Aorta (tissue), 5 donors: ENCODE data around the gene NTRK3. TPM values are rescaled to one million over a fixed set of nuclear protein-coding genes. Genes with fewer than 3 reads are reported as not detected.
"Not testable (repeated sequence)": the region's sequence is repeated elsewhere in the genome, so short reads cannot be mapped to it uniquely, and the experiment has no call there.

Experiments
- ATAC-seq: fragments of 200-7000 bp; cut with Tn5 transposase; one replicate; pipeline ENCODE4 v1.9.1; 2022; ENCODE audit warnings: moderate library complexity; ENCODE audit not compliant: low FRiP score
- DNase-seq, 2 donors: peaks; one replicate each; pipeline ENCODE4 v3.0.0-alpha.2; 2020
- H3K27ac ChIP-seq, 2 donors: one replicate each; pipeline ENCODE4 v1.5.1; 2013; ENCODE audit warnings: low read length in 2 of 2, mild to moderate bottlenecking in 2 of 2, moderate library complexity in 2 of 2, control low read depth in 1 of 2, inconsistent platforms in 1 of 2, low read depth in 1 of 2
- H3K27me3 ChIP-seq, 2 donors: one replicate each; pipeline ENCODE4 v1.6.1; 2013; ENCODE audit warnings: control low read depth in 1 of 2, low read length in 1 of 2, mild to moderate bottlenecking in 1 of 2, moderate library complexity in 1 of 2; ENCODE audit not compliant: insufficient read depth in 2 of 2, control insufficient read depth in 1 of 2
- H3K36me3 ChIP-seq, 2 donors: one replicate each; pipeline ENCODE4 v1.6.1; 2013; ENCODE audit warnings: control low read depth in 1 of 2, low read length in 1 of 2, mild to moderate bottlenecking in 1 of 2; ENCODE audit not compliant: insufficient read depth in 2 of 2, control insufficient read depth in 1 of 2
- H3K4me1 ChIP-seq, 2 donors: one replicate each; pipeline ENCODE4 v1.6.1; 2013; ENCODE audit warnings: low read length in 2 of 2, control low read depth in 1 of 2, mild to moderate bottlenecking in 1 of 2, moderate library complexity in 1 of 2; ENCODE audit not compliant: insufficient read depth in 2 of 2, control insufficient read depth in 1 of 2
- H3K4me3 ChIP-seq, 2 donors: one replicate each; pipeline ENCODE4 v1.5.1; 2013; ENCODE audit warnings: low read length in 2 of 2, control low read depth in 1 of 2, mild to moderate bottlenecking in 1 of 2
- H3K9me3 ChIP-seq: one replicate; pipeline ENCODE4 v1.6.1; 2013; ENCODE audit warnings: mild to moderate bottlenecking, low read length; ENCODE audit not compliant: control insufficient read depth
- WGBS, 2 donors: extraction: QIAGEN DNeasy Blood & Tissue Kit; methylation state at CpG; one replicate each; pipeline ENCODE4 v1.1.7; 2013; 5-methylcytosine and 5-hydroxymethylcytosine counted together
- intact Hi-C, 2 donors: fragments of 100-400 bp; cut with DNase I; formaldehyde crosslinking; loops; one replicate each; pipeline versions ENCODE4 v1.14.2 to v1.15.0; 2022
- polyA plus RNA-seq, 2 donors: library from polyadenylated mRNA; stranded (reverse); fragments of 200-250 nt; gene quantifications; one replicate each; pipeline ENCODE4 v1.2.3, GENCODE V29; 2013
- total RNA-seq, 2 donors: library from RNA; stranded (reverse); fragmentation: NEBNext Ultra II Directional; extraction: Animal tissue kit (Norgen Biotek cat#: 25700); gene quantifications; one replicate each; pipeline ENCODE4 v1.2.1, GENCODE V29; 2021
- donor health status: healthy with polysubstance abuse.
- donor health status: Bipolar disorder and iron deficiency.
- donor health status: DM: no; HTN: no; CAD: no.
- donor health status: DM: no; HTN: no; CAD: no.
- donor health status: DM: yes; HTN: yes; CAD: no.

NTRK3 gene
- total and polyA plus RNA-seq, 4 donors: 8.9 to 84.0 (median 79.6) TPM

GRCh38 chr15:88072598-88073390 is 183.7 kb downstream of the NTRK3 start:
- no peaks in the 10 kb centered on the region for H3K9me3 ChIP-seq
- DNase-seq: no peak
- WGBS, 2 donors: 45 to 46% methylated on average over 6 of the region's 6 CpGs
- no peaks in the 10 kb centered on the region for H3K4me1 ChIP-seq
- no peak for ATAC-seq
- H3K4me3 ChIP-seq: no peak overlapping the region
- no peaks in the 10 kb centered on the region for H3K36me3 ChIP-seq
- H3K27ac ChIP-seq: peak overlapping the region in 1 of 2 donors; percentile 29
- intact Hi-C loops: no loop called here
- H3K27me3 ChIP-seq: no peaks in the 10 kb centered on the region

DNA sequence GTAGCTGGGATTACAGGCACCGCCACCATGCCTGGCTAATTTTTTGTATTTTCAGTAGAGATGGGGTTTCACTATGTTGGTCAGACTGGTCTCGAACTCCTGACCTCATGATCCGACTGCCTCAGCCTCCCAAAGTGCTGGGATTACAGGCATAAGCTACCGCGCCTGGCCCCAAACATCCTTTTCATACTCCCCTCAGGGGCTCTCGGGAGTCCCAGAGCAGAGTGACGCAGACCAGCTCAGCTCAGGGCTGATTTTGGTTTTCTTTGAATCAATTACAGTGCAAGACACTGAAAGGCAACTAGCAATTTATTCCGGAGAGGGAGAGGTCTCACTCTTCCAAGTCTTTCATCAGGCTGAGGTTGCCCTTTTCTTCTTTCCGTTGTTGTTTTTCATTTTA is 184.4 kb downstream of the NTRK3 start:
- intact Hi-C loops, H3K9me3 ChIP-seq, DNase-seq, H3K4me1 ChIP-seq, H3K36me3 ChIP-seq, H3K27ac ChIP-seq, H3K4me3 ChIP-seq, H3K27me3 ChIP-seq: not testable (repeated sequence)
- 39 to 48% methylated on average over 9 of the region's 9 CpGs for WGBS, 2 donors
- peak; percentile 72 for ATAC-seq

DNA sequence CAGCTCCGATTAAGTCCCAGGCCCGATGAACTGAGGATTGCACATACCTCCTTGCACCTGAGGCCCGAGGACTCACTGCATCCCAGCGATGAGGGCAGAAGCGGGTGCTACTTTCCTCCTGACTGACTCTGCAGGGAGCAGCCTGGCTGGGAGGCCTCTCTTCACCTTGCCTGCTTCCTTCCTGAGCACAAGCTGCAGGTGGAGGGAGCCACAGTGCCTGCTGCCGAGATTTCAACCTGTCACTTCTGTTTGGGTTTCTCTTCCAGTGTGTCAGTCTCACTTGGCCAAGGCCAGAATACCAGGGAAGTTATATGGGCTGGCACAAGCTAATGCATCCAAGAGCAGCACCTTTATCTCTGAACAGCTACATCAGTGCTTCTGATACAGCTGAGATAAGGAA is 185.4 kb downstream of the NTRK3 start:
- Histone ChIP-seq H3K4me3 (no peak overlapping the region), H3K27me3 (no peaks in the 10 kb centered on the region), H3K36me3 (no peaks in the 10 kb centered on the region), H3K27ac (no peak overlapping the region), H3K9me3 (no peaks in the 10 kb centered on the region), H3K4me1 (no peaks in the 10 kb centered on the region)
- intact Hi-C loops: no loop called here
- DNase-seq (no peak), ATAC-seq (no peak)
- 83 to 84% methylated on average over 6 of the region's 6 CpGs for WGBS, 2 donors

- ATAC-seq (no peak), DNase-seq (no peak)
- intact Hi-C loops: no loop called here
- no peak overlapping the region for H3K4me3 ChIP-seq
- no peaks in the 10 kb centered on the region for H3K36me3 ChIP-seq
- no peaks in the 10 kb centered on the region for H3K27me3 ChIP-seq
- 13 to 21% methylated on average over 6 of the region's 6 CpGs for WGBS, 2 donors
- H3K9me3 ChIP-seq: no peaks in the 10 kb centered on the region
- H3K27ac ChIP-seq: no peak overlapping the region
- H3K4me1 ChIP-seq: no peaks in the 10 kb centered on the region
These were observed 187.0 kb downstream of the NTRK3 start for GRCh38 chr15:88069561-88069960.

DNA sequence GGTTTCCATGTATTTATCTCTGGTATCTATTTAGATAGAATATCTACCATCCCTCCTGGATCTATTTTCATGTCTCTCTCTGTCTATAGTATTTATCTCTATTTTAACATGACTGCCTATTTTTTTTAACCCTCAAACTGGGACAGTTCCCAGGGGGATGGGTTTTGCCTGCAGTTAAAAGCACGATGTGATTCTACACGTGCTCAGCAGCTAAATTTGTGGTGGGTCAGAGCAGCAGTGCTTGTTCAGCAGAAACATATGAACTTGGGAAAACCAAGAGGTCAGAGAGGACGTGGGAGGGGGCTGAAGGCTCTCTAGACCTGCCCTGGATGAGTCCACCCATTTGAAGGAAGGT is 189.2 kb downstream of the NTRK3 start:
- Histone ChIP-seq H3K9me3 (no peaks in the 10 kb centered on the region), H3K27me3 (no peaks in the 10 kb centered on the region), H3K27ac (no peak overlapping the region), H3K36me3 (no peaks in the 10 kb centered on the region), H3K4me1 (no peaks in the 10 kb centered on the region), H3K4me3 (no peak overlapping the region)
- intact Hi-C loops: no loop called here
- DNase-seq (no peak), ATAC-seq (no peak)
- 46 to 48% methylated on average over 3 of the region's 3 CpGs for WGBS, 2 donors

GRCh38 chr15:88066636-88067330 is 189.8 kb downstream of the NTRK3 start:
- intact Hi-C loops: no loop called here
- Histone ChIP-seq H3K27me3 (no peaks in the 10 kb centered on the region), H3K27ac (no peak overlapping the region), H3K36me3 (no peaks in the 10 kb centered on the region), H3K4me3 (no peak overlapping the region), H3K9me3 (no peaks in the 10 kb centered on the region), H3K4me1 (no peaks in the 10 kb centered on the region)
- DNase-seq (no peak), ATAC-seq (no peak)
- 64 to 70% methylated on average over 4 of the region's 4 CpGs for WGBS, 2 donors

DNA sequence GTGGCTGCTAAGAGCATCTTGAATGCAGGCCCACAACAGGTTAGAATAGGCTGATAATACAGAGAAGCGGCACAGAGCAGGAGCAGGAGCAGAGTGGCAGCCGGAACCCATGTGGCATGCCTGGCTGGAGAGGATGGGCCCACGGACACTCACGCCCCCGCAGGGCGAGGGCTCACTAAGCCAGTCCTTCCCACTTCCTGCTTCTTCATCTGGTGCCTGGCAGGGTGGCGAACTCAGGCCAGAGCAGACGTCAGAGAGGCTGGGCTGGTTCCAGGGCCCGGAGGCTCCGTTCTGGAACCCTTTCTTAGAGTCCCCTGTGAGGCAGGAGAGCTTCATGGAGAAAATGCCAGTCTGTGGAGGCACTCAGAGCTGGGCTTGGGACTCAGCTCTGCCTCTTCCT is 195.1 kb downstream of the NTRK3 start:
- no peaks in the 10 kb centered on the region for H3K9me3 ChIP-seq
- DNase-seq: no peak
- H3K27ac ChIP-seq: no peak overlapping the region
- peaks cover 0 to 1% of the 10 kb centered on the region in 2 donors for H3K36me3 ChIP-seq
- no peaks in the 10 kb centered on the region for H3K4me1 ChIP-seq
- intact Hi-C loops: loop anchor here in 1 of 2 donors (5.0 kb wide), 1 partner anchor 44 kb away; no protein-coding TSS in a partner anchor
- 17 to 20% methylated on average over 10 of the region's 10 CpGs for WGBS, 2 donors
- ATAC-seq: peak; percentile 45
- no peaks in the 10 kb centered on the region for H3K27me3 ChIP-seq
- H3K4me3 ChIP-seq: no peak overlapping the region

DNA sequence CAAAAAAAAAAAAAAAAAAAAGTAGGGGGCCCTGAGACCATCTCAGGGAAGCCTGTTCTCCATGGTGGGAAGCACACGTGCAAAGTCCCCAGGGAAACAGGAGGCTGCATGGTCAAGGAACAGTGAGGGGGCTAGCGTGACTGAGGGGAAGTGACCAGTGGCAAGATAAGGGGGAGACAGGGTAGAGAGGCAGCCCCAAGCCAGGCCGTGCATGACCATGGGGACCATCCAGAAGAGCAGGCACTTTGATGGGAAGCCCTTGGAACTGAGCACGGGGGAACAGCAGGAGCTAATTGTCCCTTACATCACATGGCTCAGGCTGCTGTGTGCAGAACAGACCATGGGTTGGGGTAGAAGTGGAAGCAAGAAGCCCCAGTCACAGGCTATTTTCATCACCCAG is 196.2 kb downstream of the NTRK3 start:
- no peaks in the 10 kb centered on the region for H3K9me3 ChIP-seq
- no peaks in the 10 kb centered on the region for H3K27me3 ChIP-seq
- WGBS, 2 donors: 91 to 93% methylated on average over 4 of the region's 4 CpGs
- intact Hi-C loops: loop anchor here in 1 of 2 donors (5.0 kb wide), 1 partner anchor 43 kb away; no protein-coding TSS in a partner anchor
- H3K4me3 ChIP-seq: no peak overlapping the region
- H3K36me3 ChIP-seq: peaks cover 0 to 1% of the 10 kb centered on the region in 2 donors
- H3K27ac ChIP-seq: no peak overlapping the region
- DNase-seq: no peak
- ATAC-seq: no peak
- no peaks in the 10 kb centered on the region for H3K4me1 ChIP-seq

DNA sequence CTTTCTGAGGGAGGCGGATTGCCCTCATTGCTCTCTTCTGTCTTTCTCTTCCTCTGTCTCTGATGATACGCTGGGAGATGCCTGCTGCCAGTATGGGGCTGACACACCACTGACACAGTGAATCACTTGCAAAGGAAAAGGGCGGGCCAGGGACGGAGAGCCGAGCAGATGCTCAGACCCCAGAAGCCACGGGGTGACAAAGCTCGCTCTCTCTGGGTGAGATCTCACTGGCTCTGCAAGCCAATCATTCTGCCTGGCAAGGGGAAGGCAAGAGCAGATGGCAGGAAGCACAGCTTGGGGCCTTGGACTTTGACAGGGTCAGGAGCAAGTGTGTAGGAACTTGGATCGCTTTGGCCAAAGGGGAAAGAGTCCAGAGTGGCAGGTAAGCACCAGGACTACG is 198.7 kb downstream of the NTRK3 start:
- no peak for ATAC-seq
- intact Hi-C loops: no loop called here

More for the DNA sequence above, 198.7 kb downstream of the NTRK3 start:
- Histone ChIP-seq H3K9me3 (no peaks in the 10 kb centered on the region), H3K4me1 (no peaks in the 10 kb centered on the region), H3K27ac (no peak overlapping the region), H3K4me3 (no peak overlapping the region), H3K36me3 (peaks cover 0 to 1% of the 10 kb centered on the region in 2 donors), H3K27me3 (no peaks in the 10 kb centered on the region)
- no peak for DNase-seq
- WGBS, 2 donors: 88 to 91% methylated on average over 9 of the region's 9 CpGs
